GM19023 (cell line): Measurements from ENCODE around the gene ZNF678.

Experiments used
- ATAC-seq: cut with Tn5 transposase; IDR thresholded peaks from one replicate; pipeline ENCODE4 v1.9.1; 2021; ENCODE audit warnings: mild to moderate bottlenecking, moderate library complexity; ENCODE audit not compliant: unreplicated experiment

ZNF678 gene

DNA sequence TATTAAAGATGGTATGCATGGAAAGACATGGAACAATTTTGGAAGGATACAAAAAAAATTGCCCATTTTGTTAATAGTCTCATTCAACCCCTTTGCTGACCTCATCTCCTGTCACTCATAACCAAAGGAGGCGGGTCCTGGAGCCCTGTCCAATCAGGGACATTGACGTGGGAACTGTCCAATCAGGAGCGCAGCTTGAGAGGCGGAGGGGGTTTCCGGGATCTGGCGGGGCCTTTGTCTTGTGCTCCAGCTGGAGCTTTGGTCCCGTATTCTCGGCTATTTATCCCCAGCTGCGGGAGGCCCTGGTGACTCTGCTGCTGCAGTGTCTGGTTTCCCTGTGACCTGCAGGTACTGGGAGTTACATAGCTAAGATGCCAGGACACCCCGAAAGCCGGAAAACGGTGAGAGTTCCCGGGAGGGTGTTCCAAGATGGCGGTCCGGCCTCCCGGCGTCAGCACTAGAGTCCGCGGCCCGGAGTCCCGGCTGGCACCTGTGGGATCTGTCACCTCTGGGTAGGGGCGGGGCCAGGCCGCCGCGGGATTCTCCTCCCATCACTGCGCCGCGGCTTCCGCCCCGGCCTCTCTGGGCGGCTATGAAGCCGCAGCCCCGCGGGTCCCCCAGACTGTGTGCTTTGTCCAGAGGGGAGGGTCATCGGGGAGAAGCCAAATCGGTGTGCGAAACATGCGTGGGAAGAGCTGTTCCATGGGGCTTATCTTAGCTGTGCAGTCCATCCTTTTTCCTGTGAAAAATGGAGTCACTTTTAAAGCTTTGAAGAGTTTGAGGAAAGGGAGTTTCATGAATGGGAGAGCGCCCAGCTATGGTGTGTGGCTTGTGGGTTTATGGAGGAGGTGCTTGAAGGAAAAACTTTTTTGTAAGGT, at the start of gene ZNF678:
TSS of gene ZNF678 (plus strand) at position 233 of the 878 bp plus-strand sequence. CDS start 87,436 bp downstream, outside the sequence.
- peak; percentile 97 for ATAC-seq

DNA sequence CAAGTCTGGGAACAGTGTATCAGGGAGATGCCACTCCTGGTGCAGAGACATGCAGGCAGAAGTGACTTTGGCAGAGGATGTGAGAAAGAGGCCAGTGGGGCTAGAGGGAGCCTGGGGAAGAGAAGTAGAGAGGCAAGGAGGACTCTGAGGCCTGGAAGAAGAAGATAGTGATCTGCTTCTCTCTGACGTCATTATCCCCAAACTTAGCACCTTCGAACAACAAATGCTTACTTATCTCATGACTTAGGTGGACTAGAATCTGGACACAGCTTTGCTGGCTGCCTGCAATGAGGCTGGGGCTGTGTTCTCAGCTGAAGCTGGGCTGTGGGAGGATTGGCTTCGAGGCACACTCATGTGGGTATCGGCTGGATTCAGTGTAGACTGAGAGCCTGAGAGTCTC, 44.5 kb upstream of the ZNF678 start:
- no peak for ATAC-seq

DNA sequence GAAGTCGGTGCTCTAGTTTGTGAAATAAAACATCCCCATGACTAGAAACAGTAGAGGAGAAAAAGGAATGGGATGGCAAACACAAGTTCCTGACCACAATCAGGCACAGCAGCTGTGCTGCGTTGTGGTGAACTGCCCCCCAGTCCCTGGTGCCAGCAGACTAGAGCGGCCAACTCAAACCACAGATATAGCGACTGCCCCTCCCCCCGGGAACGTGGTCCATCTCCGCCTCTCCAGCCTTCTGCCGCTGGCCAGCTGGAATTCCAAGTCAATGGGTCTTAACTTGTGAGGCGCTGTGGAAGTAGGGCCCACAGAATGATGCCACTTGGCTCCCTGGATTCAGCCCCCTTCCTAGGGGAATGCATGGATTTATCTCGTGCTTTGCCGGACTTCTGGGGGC, 41.6 kb upstream of the ZNF678 start:
- no peak for ATAC-seq

DNA sequence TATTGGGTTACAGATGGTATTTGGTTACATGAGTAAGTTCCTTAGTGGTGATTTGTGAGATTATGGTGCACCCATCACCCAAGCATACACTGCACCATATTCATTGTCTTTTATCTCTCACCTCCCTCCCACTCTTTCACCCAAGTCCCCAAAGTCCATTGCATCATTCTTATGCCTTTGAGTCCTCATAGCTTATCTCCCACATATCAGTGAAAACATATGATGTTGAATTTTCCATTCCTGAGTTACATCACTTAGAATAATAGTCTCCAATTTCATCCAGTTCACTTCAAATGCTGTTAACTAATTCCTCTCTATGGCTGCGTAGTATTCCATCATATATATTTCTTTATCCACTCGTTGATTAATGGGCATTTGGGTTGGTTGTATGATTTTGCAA, 36.8 kb upstream of the ZNF678 start:
- no peak for ATAC-seq

DNA sequence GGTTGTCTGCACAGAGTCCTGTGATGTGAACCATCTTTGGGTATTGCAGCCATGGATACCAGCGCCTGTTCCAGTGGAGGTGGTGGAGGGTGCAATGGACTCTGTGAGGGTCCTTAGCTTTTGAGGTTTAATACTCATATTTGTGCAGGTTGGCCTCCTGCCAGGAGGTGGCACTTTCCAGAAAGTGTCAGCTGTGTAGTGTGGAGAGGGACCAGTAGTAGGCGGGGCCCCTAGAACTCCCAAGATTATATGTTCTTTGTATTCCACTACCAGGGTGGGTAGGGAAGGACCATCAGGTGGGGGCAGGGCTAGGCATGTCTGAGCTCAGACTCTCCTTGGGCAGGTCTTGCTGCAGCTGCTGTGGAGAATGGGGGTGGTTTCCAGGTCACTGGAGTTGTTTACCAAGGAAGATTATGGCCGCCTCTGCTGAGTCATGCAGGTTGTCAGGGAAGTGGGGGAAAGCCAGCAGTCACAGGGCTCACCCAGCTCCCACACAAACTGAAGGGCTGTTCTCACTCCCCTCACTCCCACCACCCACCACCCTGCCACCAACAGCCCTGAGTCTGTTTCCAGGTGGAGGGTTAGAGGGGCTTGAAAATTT, 31.2 kb upstream of the ZNF678 start:
- no peak for ATAC-seq

DNA sequence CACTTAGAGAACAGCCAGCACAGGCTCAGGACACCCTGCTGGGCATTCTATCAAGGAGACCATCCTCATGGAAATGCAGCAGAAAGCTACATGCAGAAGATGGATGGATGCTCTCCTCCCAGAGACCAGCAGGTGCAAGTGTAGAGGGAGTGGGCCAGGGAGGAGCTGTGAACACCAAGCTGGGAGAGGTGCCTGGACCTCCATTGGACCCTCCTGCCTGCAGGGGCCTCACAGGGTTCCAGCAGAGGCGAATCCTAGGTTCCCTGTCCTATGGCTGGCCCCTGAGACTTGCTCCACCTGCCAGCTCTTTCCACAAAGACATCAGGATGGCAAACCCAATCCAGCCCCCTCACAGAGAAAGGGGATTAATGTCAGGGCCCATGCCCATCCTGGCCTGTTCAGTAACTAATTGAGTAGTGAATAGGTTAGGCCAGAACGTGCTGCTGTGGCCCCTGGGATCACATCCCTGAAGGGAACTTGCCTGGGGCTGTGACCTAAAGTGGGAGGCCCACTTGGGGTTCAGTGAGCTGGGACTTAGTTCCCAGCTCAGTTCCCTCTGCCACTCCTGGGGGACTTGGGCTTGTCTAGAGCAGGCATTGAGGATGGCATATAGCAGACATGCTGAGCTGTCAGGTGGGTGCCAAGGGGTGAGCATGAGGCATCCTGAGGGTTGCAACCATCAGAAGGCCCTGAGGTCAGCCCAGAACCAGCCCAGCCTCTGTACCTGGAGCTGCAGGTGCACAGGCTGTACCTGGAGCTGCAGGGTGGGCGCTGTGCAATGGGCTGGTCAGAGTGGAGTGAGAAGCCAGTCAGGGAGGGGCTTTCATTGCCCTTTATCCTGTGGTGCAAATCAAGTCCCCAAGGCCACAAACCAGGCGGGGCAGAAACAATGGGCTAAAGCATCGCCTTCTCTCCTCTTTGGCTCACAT, 22.9 kb upstream of the ZNF678 start:
- no peak for ATAC-seq

DNA sequence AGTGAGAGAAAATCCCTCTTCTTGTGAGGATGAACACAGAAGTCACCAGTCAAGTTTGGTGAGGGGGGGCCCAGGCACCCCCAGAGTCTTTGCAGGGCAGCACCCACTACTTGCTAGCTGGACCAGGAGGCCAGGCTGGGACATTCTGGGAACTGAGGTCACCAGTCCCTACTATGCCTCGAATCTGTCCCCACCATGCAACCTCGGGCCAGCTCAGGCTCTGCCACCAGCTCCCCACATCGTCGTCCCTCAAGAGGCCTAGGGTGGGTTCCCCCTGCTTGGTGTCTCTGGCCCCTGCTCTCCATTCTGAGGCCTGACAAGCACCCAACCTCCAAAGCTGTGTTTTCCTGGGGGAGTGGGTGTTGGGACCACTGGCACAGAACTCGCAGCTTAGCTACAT, 22.2 kb upstream of the ZNF678 start:
- ATAC-seq, result no peak

DNA sequence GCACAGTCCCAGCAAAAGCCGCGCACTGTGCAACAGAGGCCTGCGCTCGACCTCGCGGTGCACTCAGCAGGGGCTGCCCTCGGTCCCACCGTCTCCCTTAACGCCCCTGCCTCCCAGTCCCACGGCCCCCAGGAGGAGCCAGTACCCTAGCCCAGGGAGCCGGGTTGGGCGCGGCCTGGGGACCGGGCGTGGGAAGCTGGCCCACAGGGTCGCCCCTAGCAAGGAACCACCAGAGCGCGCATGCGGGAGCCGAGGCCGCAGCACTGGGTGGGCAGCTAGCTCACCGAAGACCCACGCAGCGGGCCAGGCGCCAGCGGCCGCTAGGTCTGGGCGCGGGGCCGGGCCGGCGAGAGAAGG, 21.6 kb upstream of the ZNF678 start:
- ATAC-seq, result peak; percentile 10

DNA sequence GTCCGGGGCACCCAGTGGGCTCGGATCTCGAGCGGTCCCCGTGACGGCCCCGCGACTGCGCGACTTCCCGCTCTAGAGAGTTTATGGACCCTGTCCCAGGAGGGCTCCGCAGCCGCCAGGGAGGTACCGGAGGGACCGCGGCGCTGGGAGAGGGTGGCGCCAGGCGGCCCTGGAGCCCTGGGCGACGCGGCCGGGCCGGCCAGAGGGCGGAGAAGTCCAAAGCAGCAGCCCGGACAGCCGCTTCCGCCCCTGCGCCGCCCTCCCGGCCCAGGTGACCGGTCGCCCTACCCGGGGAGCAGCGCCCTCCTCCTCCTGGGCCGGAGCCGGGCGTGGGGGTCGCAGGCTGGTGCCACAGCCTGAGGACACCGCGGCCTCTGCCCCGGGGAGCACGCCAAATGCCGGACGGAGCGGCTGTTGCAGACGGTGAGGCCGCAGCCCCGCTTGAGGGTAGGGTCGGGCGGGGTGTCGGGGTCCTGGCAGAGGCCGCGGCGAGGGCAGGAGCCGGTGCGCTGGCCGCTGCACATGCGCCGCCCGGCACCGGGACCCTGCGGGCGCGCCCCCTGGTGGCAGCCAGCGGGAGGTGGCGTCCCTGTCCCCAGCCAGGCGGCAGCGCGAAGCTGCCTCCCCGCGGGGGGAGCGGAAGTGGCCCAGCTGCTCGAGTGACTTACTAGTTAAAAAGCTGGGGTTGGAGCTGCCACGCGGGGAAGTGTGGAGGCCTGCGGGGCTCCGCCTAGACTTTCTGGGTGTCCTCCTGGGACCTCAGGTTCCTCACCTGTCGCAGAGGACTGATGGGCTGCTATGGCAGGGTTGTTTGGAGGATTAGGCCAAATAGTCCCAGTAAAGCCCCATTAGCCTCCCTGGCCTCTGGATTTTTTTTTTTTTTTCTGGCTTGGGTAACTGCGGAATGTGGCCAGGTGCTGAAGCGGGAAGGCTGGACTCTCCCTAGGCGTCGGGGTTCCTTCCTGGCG, 20.9 kb upstream of the ZNF678 start:
- ATAC-seq, result peak; percentile 97

DNA sequence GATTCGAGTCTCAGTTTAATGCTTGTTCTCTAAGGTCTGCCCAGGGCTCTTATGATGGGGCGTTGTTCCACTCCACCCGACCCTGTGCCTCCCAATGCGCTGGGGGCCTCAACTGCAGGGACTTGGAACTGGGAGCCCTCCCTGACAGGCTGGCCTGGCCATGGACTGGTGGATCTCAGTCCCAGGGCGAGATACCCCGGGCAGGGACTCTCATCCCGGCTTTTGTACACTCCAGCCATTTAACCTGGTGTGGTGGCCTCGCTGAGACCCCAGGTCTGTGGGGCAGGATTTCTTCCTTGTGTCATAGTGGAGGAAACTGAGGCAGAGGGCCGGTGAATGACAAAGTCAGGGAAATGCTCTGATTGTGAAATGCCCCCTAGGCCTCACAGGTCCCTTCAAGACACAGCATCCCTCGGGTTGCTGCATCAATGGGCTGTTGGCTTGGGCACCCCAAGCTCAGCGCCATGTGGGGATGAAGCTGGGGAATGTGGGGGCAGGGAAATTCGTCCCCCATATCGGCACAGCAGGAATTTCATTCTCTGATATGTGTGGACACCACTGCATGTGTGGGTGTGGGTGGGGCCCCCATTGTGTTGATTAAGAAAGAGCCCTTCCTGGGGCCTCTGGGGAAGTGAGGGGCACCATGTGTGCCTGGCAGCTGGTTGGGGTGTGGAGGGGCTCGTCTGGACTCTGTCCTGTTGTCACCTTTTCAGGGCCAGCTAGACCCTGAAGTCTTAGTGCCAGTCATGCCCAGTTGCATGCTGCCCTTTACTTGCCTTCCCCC, 19.9 kb upstream of the ZNF678 start:
- no peak for ATAC-seq

DNA sequence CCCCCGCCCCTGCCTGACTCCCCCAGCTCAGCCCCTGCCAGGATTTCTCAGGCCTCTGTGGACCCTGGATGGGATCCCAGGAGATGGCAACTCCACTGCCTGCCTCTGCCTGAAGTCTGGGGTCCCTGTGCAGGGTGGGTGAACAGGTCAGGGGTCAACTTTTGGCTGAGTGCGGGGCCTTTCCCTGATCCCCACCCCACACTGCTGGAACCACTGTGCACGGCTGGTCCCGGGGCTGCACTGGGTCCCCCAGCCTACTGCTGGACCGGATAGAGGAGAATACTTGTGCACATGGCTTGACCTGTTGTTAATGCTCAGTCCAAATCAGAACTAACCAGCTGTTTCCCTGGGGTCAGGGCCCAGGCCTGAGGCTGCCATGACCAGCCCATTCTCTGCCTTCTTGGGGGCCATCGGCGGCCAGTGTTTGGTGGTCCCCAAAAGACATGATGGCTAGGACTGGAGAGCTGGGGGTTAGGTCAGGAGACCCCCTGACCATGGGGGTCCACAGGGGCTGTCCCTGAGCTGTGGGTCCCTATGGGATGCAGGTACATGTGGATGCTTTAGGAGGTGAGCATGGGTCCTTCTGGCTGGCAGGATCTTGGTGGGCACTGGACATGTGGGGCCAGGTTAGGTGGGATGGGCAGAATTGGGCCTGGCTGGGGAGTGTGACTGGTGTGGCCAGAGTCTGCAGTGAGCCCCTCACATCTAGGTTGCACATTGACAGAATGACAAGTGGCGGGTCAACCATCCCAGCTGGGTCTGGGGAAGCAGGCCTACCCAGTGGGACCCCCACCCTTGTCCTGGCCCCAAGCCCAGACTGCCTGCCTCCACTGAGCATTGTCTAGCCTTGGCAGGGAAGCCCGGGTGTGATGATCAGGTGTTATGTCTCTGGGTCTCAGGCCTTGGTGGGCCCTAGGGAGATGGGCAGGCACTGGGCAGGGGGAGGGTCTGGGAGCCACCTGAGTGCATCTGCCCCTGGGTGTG, 19.0 kb upstream of the ZNF678 start:
- no peak for ATAC-seq

DNA sequence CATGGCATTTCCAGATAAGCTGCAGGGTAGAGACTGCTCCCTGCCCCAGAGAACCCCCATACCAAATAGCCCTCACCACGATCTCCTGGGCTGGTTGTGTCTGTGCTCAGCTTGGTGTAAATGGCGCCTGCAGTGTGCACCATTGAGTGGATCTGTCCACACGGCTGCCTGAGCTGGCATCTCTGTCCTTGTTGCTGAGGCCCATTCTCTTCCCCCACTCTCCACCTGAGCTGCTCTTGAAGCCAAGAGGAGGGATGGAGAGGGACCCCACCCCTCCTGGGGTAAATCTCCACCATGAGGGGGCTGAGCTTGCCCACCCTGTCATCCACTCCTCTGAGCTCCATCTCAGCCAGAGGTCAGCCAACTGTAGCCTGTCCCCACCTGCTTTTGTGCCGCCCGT, 18.0 kb upstream of the ZNF678 start:
- no peak for ATAC-seq

DNA sequence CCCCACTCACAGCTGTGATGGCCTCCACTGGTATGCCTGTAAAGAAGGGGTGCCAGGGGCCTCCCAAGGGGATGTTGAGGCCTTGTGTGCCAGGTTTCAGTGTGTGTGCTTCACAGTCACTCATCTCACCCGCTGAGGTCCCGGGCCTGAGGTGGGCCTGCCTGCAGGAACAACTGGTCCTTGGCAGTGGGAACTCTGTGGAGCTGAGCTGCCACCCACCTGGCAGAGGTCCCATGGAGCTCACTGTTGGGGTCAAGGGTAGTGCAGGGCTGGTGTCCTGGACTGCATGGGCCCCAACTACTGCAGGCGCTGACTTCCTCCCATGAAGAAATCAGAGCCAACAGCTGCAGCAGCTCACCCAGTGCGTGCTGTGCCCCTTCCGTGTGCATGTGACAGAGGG, 17.3 kb upstream of the ZNF678 start:
- ATAC-seq, result no peak

DNA sequence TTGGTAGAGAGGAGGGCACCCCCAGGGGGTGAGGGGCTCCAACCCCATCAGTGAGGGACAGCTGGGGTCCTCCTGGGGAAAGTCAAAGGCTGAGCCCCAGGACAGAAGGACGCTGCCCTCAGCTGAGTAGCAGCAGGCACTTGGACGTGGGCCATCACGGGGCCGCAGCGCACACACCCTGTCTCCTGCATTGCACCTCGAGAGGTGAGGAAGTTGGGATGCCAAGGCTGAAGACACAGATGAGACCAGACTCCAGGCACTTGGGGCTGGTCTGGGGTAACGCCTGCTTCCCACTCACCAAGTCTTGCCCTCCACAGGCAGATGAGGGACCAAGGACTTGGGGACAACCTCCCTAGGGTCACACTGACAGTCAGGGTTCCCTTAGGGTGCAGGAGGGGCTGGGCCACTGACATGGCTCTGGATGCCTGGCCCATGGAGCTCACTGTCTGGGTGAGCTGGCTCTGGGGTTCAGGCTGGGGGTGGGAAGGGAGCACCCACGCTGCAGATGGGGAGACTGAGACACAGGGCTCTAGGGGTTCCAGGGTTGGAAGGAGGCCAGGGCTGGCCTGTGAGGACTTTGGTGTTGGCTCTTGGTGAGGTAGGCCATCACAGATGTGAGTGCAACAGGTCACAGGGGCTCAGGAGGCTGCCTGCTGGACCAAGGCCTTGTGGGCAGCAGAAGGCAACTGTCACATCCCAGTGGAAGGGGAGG, 16.6 kb upstream of the ZNF678 start:
- no peak for ATAC-seq

DNA sequence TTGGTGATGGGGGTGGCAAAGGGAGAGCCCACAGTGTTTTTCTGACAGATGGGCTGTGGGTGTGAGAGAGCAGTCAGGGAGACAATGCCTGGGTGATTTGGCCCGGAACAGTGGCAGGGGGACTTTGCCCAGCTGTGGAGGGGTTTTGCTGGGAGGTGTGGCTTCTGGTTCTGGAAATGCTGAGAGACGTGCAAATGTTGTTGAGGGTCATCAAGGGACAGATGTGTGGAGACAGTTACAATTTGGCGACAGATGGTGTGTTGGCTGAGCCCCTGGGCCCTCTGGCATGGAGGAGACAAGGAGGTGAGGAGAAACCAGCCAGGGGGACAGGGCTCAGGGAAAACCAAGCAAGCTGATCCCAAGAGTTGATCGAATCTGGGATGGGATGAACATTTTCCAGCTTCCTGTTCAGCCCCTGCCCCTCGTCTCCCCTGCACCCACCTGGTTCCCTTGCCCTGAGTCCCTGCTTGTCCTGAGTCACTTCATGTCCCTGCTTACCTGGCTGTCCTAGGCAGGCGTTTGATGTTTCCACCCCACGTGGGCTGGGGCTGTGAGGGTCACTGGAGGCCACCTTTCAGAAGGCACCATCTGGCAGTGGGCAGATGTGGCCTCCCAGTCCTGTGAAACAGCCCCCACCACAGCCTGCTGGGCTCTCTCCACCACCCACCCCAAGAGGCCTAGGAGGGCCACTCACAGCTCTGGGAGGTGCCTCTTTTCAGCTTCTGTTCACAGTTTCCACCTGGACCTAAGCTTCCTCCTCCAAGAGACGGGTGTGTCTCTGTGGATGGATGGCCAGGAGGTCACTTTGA, 15.8 kb upstream of the ZNF678 start:
- ATAC-seq, result no peak

DNA sequence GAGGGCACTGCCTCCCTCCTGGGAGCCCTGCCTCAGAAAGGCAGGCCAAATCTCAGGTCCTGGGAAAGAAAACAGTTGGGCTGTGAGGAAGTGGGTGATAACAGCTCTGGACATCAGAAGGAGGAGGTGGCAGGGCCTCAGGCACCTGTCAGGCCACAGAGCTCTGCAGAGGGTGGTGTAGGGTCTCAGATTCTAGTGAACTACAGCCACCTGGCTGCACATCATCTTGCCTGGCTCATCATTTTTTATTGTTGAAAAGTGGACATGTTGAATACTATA, 15.3 kb upstream of the ZNF678 start:
- ATAC-seq, result no peak

DNA sequence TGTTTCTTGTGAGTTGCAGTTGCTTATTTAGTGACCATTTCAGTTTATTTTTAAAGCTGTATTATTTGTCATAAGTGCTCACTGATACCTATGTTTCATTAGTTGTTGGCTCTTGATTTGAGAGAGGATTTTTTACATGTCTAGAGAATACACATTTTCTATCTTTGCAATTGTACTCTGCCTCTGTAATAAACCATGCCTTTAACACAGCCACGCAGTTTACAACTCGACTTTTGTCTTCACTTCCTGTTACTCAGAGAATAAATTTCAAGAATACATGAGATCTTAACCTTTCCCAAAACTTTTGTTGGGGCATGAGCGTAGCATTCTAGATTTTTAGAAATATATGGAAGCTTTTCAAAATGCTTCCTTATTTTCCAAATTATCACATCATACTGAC, 14.9 kb upstream of the ZNF678 start:
- no peak for ATAC-seq
